T-helper 9 cell (primary cell): ENCODE data around the gene SDK2.

Experiments used
- DNase-seq: peaks from one replicate; pipeline ENCODE4 v3.0.0-alpha.2; 2020

Gene SDK2

GRCh38 chr17:73650617-73651200 lies 6.5 kb upstream of the SDK2 start:
- DNase-seq = no peak

- no peak for DNase-seq
Measured at GRCh38 chr17:73650140-73650539, 5.9 kb upstream of the SDK2 start.

GRCh38 chr17:73648974-73649373 lies 4.7 kb upstream of the SDK2 start:
- DNase-seq = no peak

GRCh38 chr17:73648543-73648820 lies 4.2 kb upstream of the SDK2 start:
- DNase-seq = no peak

- no peak for DNase-seq
Measured at GRCh38 chr17:73647772-73648542, 3.7 kb upstream of the SDK2 start.

- no peak for DNase-seq
Measured at GRCh38 chr17:73647301-73647695, 3.1 kb upstream of the SDK2 start.

- no peak for DNase-seq
Measured at GRCh38 chr17:73646409-73647300, 2.4 kb upstream of the SDK2 start.

- no peak for DNase-seq
Measured at GRCh38 chr17:73645050-73645871, 1.0 kb upstream of the SDK2 start.

- no peak for DNase-seq
Measured at GRCh38 chr17:73643852-73644144, 447 bp downstream of the SDK2 start.

- DNase-seq = no peak
Measured at GRCh38 chr17:73643001-73643851, 1.0 kb downstream of the SDK2 start.

GRCh38 chr17:73642659-73643000 lies 1.6 kb downstream of the SDK2 start:
- no peak for DNase-seq

- no peak for DNase-seq
Measured at GRCh38 chr17:73641826-73642600, 2.2 kb downstream of the SDK2 start.

- DNase-seq = no peak
Measured at GRCh38 chr17:73640691-73641090, 3.6 kb downstream of the SDK2 start.

GRCh38 chr17:73639932-73640331 lies 4.3 kb downstream of the SDK2 start:
- no peak for DNase-seq

GRCh38 chr17:73639322-73639721 lies 4.9 kb downstream of the SDK2 start:
- DNase-seq = no peak

- DNase-seq = no peak
Measured at GRCh38 chr17:73638556-73638955, 5.7 kb downstream of the SDK2 start.

- no peak for DNase-seq
Measured at GRCh38 chr17:73637866-73638265, 6.4 kb downstream of the SDK2 start.

- no peak for DNase-seq
Measured at GRCh38 chr17:73635101-73635817, 9.0 kb downstream of the SDK2 start.

- no peak for DNase-seq
Measured at GRCh38 chr17:73634629-73635028, 9.6 kb downstream of the SDK2 start.

- DNase-seq = no peak
Measured at GRCh38 chr17:73633736-73634135, 10.5 kb downstream of the SDK2 start.

- DNase-seq = no peak
Measured at GRCh38 chr17:73632513-73632912, 11.7 kb downstream of the SDK2 start.
